T-helper 2 cell (primary cell): ENCODE measurements around the gene SHCBP1L.

ENCODE experiments used
- DNase-seq, 5 experiments: peaks; one replicate each; pipeline versions ENCODE4 v3.0.0 to v3.0.0-alpha.2; 2012 to 2022

Gene SHCBP1L

GRCh38 chr1:182889997-182890396 is 63.0 kb downstream of the SHCBP1L start:
- DNase-seq: peak in 2 of 5 experiments; percentile 22 to 80

GRCh38 chr1:182888736-182889531 is 64.0 kb downstream of the SHCBP1L start:
- no peak for DNase-seq

DNA sequence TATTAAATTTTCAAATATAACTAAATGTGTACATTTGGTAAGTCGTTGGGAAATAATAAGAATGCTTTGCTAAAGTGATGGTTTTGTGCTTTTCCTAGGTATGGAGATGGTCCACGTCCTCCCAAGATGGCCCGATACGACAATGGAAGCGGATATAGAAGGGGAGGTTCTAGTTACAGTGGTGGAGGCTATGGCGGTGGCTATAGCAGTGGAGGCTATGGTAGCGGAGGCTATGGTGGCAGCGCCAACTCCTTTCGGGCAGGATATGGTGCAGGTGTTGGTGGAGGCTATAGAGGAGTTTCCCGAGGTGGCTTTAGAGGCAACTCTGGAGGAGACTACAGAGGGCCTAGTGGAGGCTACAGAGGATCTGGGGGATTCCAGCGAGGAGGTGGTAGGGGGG is 66.0 kb downstream of the SHCBP1L start:
- DNase-seq: no peak

- no peak for DNase-seq
Measured at GRCh38 chr1:182885591-182885990, 67.4 kb downstream of the SHCBP1L start.

DNA sequence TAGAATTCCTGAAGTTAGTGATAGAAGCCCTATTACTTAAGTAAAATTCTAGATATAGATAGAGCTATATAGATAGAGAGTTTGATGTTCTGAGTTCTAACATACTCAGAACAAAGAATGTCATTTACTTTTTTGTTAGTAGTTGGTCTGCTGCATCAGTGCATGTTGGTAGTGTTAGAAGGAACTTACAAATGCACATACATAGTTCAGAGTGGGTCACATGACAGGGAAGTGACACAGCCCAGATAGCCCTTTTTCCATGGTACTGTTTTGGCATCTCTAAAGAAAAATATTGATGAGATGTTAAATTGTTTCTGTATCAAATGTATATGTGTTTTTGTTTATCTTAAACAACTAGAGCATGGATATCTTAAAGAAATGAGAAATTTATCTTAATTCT is 68.1 kb downstream of the SHCBP1L start:
- DNase-seq: no peak

- DNase-seq: no peak
Measured at GRCh38 chr1:182877842-182878241, 75.1 kb downstream of the SHCBP1L start.

DNA sequence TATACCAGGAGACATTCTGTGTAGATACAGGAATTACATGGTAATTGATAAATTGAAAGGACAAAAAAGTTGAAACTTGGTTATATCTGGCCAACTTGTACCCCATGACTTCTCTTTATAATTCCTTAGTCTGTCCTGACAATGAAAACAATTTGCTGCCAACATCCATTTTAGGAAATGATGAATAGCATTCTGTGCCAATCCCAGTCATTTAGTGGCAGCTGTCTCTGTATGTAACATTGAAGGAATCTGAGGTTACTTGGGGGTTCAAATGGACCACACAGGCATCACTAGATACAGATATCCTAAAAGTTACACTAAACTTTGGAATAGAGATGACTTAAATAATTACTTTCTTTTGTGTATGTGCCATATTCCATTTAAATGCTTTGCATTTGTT is 75.6 kb downstream of the SHCBP1L start:
- DNase-seq: no peak

DNA sequence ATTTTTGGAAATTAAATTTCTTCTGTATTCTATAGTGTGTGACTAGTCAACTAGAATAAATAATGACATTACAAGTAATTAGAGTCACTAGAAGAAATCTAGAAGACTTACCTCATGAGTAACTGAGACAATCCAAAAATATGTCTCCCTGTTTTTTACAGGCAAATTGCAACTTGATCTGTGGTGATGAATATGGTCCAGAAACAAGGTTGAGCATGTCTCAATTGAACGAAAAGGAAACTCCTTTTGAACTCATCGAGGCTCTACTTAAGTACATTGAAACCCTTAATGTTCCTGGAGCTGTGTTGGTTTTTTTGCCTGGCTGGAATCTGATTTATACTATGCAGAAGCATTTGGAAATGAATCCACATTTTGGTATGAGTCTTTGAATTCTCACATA is 77.1 kb downstream of the SHCBP1L start:
- DNase-seq: no peak

GRCh38 chr1:182872881-182873280 is 80.1 kb downstream of the SHCBP1L start:
- no peak for DNase-seq

- no peak for DNase-seq
Measured at GRCh38 chr1:182869241-182869666, 83.7 kb downstream of the SHCBP1L start.

DNA sequence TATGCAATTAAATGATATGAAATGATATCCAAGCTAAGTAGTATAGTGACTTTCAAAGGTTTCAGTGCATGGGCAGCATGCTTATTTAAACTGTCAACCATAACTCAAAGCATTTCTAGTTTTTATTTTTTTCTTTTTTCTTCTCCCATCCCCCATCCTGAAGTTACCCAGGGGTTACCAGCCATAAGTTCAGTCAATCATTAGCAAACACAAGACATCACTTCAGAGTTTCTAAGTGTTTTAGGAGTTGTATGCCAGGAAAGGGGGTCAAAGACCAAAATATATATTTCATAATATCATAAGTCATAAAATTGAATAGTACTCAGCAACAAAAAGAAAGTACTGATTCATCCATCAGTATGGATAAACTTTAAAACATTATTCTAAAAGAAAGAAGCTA is 85.1 kb downstream of the SHCBP1L start:
- DNase-seq: no peak

DNA sequence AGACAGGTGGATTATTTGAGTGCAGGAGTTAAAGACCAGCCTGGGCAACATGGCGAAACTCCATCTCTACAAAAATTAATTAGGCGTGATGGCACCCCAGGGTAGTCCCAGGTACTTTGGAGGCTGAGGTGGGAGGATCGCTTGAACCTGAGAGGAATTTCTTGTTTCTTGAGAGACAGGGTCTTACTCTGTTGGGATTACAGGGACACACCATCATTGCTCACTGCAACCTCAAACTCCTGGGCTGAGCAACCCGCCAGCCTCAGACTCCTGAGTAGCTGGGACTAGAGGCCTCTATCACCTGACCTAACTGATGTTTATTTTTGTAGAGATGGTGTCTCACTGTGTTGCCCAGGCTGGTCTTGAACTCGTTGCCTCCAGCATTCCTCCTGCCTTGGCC is 89.0 kb downstream of the SHCBP1L start:
- DNase-seq: no peak

DNA sequence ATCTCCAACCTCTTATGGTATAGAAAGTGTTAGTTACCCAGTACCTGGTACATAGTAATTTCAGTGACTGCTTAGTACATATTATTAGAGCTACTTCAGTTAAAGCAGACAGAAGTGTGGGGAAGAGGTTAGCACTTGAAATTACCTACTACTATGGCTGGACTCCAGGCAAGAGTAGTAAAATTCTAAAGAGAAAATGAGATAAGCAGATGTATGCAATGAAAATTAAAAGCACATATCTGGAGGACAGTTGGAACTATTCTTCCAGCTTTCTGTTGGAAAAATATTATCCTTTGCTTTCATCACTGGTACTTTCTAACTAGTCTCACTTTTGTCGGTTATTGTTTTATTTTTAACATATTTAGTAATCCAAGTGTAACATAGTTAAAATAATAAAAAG is 90.1 kb downstream of the SHCBP1L start:
- no peak for DNase-seq

GRCh38 chr1:182861994-182862393 is 91.0 kb downstream of the SHCBP1L start:
- DNase-seq: no peak

DNA sequence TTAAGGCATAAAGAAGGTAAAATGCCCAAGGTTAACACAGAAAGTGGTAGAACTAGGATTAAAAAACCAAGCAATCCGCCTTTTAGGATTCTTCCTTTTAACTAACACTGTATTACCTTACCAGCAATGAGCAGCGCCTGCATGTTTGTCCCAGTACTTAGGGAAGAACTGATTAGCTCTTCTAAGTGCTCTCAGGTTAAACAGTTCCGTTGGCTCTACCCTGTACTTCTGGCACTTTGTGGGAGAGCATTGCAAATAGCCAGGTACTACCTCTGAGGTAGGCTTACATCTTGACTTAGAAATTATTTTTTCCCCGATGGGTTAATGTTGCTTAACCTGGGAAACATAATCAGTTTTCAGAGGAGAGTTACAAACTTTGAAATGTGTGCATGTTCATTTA is 92.3 kb downstream of the SHCBP1L start:
- DNase-seq: no peak

DNA sequence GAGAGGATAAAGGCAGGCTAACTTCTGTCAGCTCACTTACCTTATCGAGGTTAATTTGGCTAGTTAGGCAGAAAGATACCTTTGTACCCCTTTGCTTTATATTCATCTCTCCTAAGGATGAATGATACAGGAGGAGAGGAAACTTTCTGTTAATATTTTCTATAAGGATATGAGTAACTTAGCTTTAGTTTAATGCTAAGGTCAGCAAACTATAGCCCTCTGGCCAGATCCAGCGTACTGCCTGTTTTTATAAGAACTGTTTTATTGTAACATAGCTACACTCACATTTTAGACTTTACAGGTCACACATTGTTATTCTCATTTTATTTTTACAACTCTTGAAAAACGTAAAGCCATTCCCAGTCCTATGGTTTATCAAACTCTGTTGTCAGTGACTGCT is 95.8 kb downstream of the SHCBP1L start:
- no peak for DNase-seq

DNA sequence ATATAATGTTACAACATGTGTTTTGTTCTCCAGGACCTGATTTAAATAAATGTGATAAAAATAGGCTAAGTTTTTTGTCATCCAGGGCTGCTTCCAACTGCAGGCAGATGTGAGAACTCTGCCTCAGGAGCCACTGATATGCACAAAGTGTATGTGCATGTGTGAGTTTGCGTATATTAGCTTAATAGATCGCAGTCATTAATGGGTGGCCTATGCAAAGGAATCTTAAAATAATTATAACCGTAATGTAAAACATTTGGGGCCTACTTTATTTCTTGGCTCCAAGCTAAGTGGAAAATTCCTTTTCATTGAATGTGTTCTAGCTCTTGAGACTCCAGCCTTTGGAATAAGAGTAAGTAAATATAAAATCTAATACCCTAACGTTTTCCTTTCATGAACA is 97.1 kb downstream of the SHCBP1L start:
- DNase-seq: no peak

- DNase-seq: no peak
Measured at GRCh38 chr1:182851825-182852224, 101.1 kb downstream of the SHCBP1L start.

GRCh38 chr1:182850319-182850718 is 102.6 kb downstream of the SHCBP1L start:
- DNase-seq: no peak
